HepG2 (cell line): ENCODE data around the gene COQ7. TPM values are rescaled to one million over a fixed set of nuclear protein-coding genes. Genes with fewer than 3 reads are reported as not detected.

ENCODE experiments used
- ATF7-NPFF ChIP-seq: sonication (generic); formaldehyde crosslinking; IDR thresholded peaks from 2 replicates; pipeline ENCODE4 v1.8.1; 2023; ENCODE audit warnings: mild to moderate bottlenecking, low read depth, missing genetic modification reagents, moderate library complexity
- CTCF ChIP-seq: sonication (generic); formaldehyde crosslinking; IDR thresholded peaks from 2 replicates; pipeline ENCODE4 v1.5.0; 2020; ENCODE audit warnings: mild to moderate bottlenecking, missing genetic modification reagents, moderate library complexity
- FOXC1 ChIP-seq: sonication (generic); formaldehyde crosslinking; IDR thresholded peaks from 2 replicates; pipeline ENCODE4 v1.8.0; 2022; ENCODE audit warnings: mild to moderate bottlenecking, missing genetic modification reagents, borderline replicate concordance
- PITX1 ChIP-seq: sonication (generic); formaldehyde crosslinking; IDR thresholded peaks from 2 replicates; pipeline ENCODE4 v1.5.1; 2020; ENCODE audit warnings: mild to moderate bottlenecking, missing genetic modification reagents
- RELA ChIP-seq: sonication (generic); formaldehyde crosslinking; IDR thresholded peaks from 2 replicates; pipeline ENCODE4 v1.4.0; 2020; ENCODE audit warnings: missing genetic modification reagents
- XRCC5 ChIP-seq: fragments of 200-400 bp; formaldehyde crosslinking; optimal IDR thresholded peaks from 2 replicates; pipeline ENCODE3; 2017; ENCODE audit warnings: mild to moderate bottlenecking, low read length
- ZHX2 ChIP-seq, 2 experiments: sonication (generic) in 1 of 2; formaldehyde crosslinking in 1 of 2; IDR thresholded peaks; 2 replicates each; pipeline versions ENCODE4 v1.6.1 to v1.9.0; 2014 to 2022; ENCODE audit warnings: antibody characterized with exemption in 1 of 2, borderline replicate concordance in 1 of 2, inconsistent platforms in 1 of 2, low read depth in 1 of 2, missing genetic modification reagents in 1 of 2
- ZNF546 ChIP-seq: sonication (generic); formaldehyde crosslinking; conservative IDR thresholded peaks from 2 replicates; pipeline ENCODE4 v1.8.1; 2023; ENCODE audit warnings: mild to moderate bottlenecking, missing genetic modification reagents
- ZNF615 ChIP-seq: sonication (generic); formaldehyde crosslinking; IDR thresholded peaks from 2 replicates; pipeline ENCODE4 v1.5.0; 2020; ENCODE audit warnings: mild to moderate bottlenecking, missing genetic modification reagents, borderline replicate concordance
- polyA plus RNA-seq, 8 experiments: library from polyadenylated mRNA; depleted of rRNA in 3 of 8; stranded (reverse) in 7 of 8; unstranded in 1 of 8; fragments of >200 nt; fragmentation: Illumina TruSeq in 4 of 8; extraction: Trizol in 4 of 8; gene quantifications; 2 replicates each; pipeline versions ENCODE4 v1.2.1 to v1.2.3, GENCODE V29; 2011 to 2016; ENCODE audit warnings: low read depth in 4 of 8, missing spikeins in 1 of 8, mixed read lengths in 1 of 8; ENCODE audit not compliant: insufficient read depth in 1 of 8
- total RNA-seq, 5 experiments: library from RNA; depleted of rRNA; stranded (reverse); fragments of >200 nt; fragmentation: Illumina TruSeq; extraction: Trizol; gene quantifications; 2 replicates each; pipeline ENCODE4 v1.2.3, GENCODE V29; 2016; ENCODE audit warnings: low read depth in 1 of 5
- TF ChIP-seq, protein P1 (sequence below): sonication (generic); formaldehyde crosslinking; IDR thresholded peaks from 2 replicates; pipeline ENCODE4; 2020; ENCODE audit warnings: missing genetic modification reagents, mild to moderate bottlenecking, borderline replicate concordance
- TF ChIP-seq, protein P2 (sequence below): sonication (generic); formaldehyde crosslinking; IDR thresholded peaks from 2 replicates; pipeline ENCODE4 v1.5.0; 2020; ENCODE audit warnings: missing genetic modification reagents
- TF ChIP-seq, protein P3 (sequence below): sonication (generic); formaldehyde crosslinking; IDR thresholded peaks from 2 replicates; pipeline ENCODE4 v1.5.0; 2020; ENCODE audit warnings: mild to moderate bottlenecking, missing genetic modification reagents
- TF ChIP-seq, protein P4 (sequence below): IDR thresholded peaks from 2 replicates; pipeline ENCODE4 v1.6.1; 2012; ENCODE audit warnings: inconsistent platforms

The COQ7 gene
- total and polyA plus RNA-seq, 2 of the 13 experiments (the other 11 are each of a cell fraction or from before 2014, with no cell fraction given), result 20.1 to 45.7 TPM

DNA sequence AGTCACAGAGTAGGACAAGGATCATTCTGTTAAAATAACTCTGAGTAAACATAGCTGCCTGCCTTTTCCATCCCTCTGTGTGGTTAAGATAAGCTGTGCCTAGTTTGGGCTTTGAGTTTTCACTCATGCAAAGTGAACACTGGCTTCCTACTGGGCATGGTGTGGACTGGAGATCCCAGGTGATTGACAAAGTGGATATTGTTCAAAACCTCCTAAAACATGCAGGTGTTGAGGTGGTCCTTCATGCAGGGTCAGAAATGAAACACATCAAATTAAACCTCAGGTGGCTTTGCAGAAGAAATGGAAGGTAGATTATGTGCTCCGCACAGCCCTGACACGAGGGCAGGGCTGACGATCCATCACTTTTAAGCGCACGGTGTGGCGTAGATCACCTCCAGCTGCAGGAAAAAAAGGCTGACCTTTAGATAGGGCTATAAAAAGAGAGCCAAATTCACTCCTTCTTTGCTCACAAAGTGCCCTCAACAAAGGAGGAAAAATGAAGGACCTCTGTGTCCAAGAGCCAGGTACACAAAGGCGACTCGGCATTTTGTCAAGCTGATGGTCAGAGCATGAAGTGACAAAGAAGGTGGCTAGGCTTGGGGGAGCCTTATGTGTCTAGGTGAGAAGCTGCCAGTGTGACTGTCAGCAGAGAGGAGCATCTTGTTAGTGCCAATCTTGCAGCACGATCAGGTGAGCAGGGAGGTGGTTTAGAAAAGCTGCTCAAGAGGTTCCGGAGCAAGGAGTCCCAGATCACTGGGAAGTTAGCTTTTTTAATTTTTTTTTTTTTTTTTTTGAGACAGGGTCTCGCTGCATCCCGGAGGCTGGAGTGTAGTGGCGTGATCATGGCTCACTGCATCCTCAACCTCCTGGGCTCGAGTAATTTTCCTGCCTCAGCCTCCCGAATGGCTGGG, 26.5 kb downstream of the COQ7 start (continued):
- TF ChIP-seq ZHX2 (IDR thresholded peaks at IDR 0.05; ENCODE audit: low read depth) (no peak), ZHX2 (CRISPR knock-in tag; IDR thresholded peaks at IDR 0.05; ENCODE audit: borderline replicate concordance) (no peak), RELA (CRISPR knock-in tag) (no peak), PITX1 (CRISPR knock-in tag) (peak; percentile 36), ZNF615 (CRISPR knock-in tag) (no peak), ZNF546 (no peak), ATF7-NPFF (no peak; the same call in 1 of the 2 replicates), CTCF (CRISPR knock-in tag) (0 out of 2 replicates have a peak, but pooled peaks have one; percentile 2), FOXC1 (no peak; the same call in 1 of the 2 replicates), XRCC5 (peak; percentile 60)
- TF ChIP-seq, protein P1, sequence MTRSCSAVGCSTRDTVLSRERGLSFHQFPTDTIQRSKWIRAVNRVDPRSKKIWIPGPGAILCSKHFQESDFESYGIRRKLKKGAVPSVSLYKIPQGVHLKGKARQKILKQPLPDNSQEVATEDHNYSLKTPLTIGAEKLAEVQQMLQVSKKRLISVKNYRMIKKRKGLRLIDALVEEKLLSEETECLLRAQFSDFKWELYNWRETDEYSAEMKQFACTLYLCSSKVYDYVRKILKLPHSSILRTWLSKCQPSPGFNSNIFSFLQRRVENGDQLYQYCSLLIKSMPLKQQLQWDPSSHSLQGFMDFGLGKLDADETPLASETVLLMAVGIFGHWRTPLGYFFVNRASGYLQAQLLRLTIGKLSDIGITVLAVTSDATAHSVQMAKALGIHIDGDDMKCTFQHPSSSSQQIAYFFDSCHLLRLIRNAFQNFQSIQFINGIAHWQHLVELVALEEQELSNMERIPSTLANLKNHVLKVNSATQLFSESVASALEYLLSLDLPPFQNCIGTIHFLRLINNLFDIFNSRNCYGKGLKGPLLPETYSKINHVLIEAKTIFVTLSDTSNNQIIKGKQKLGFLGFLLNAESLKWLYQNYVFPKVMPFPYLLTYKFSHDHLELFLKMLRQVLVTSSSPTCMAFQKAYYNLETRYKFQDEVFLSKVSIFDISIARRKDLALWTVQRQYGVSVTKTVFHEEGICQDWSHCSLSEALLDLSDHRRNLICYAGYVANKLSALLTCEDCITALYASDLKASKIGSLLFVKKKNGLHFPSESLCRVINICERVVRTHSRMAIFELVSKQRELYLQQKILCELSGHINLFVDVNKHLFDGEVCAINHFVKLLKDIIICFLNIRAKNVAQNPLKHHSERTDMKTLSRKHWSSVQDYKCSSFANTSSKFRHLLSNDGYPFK (CRISPR knock-in tag), result no peak; the same call in 1 of the 2 replicates
- TF ChIP-seq, protein P2, sequence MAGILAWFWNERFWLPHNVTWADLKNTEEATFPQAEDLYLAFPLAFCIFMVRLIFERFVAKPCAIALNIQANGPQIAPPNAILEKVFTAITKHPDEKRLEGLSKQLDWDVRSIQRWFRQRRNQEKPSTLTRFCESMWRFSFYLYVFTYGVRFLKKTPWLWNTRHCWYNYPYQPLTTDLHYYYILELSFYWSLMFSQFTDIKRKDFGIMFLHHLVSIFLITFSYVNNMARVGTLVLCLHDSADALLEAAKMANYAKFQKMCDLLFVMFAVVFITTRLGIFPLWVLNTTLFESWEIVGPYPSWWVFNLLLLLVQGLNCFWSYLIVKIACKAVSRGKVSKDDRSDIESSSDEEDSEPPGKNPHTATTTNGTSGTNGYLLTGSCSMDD (CRISPR knock-in tag), result no peak
- TF ChIP-seq, protein P3, sequence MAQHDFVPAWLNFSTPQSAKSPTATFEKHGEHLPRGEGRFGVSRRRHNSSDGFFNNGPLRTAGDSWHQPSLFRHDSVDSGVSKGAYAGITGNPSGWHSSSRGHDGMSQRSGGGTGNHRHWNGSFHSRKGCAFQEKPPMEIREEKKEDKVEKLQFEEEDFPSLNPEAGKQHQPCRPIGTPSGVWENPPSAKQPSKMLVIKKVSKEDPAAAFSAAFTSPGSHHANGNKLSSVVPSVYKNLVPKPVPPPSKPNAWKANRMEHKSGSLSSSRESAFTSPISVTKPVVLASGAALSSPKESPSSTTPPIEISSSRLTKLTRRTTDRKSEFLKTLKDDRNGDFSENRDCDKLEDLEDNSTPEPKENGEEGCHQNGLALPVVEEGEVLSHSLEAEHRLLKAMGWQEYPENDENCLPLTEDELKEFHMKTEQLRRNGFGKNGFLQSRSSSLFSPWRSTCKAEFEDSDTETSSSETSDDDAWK (CRISPR knock-in tag), result no peak
- TF ChIP-seq, protein P4, sequence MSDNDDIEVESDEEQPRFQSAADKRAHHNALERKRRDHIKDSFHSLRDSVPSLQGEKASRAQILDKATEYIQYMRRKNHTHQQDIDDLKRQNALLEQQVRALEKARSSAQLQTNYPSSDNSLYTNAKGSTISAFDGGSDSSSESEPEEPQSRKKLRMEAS, result peak; percentile 30; the same call in 1 of the 2 replicates
